ENCODE results near the gene LRP1.

The LRP1 gene

DNA sequence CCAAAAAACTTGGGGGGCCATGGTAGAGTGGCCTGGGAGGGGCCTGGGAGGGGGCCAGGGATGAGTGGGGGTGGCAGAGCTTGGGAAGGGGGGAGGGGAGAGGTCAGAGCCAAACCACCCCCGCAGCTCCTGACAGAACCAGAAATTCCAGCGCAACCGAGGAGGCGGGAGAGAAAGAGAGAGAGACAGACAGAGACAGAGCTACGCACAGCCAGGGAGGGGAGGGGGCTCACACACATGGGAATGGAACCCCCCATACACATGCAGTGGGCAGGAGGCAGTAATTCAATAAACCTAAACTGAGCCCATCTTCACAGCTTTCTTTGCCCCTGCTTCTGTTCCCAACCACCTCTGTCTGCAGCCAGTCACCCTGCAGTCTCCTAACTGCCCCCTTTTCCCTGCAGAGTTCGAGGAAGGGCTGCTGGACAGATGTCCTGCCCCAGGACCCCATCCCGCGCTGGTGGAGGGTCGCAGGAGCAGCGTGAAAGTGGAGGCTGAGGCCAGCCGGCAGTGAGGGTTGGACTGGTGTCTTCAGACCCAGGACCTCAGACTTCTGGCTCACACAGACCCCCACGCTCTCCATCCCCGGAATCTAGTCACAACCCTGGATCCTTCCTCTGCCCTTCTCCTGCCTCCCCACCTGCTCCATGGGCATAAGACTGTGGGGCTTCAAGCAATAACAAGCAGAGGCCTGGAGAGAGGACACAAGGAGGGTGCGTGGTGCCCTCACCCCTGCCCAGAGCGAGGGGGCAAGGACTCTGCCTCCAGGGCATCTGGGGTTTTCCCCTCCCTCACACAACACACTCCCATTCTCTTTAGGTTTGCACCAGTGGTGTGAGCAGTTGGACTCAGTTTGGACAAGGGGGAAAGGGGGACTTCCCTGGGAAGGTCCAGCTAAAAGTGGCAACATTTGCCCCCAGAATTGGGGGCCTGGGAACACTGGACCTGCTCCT, 33.8 kb upstream of the LRP1 start:
- TF ChIP-seq, protein P1, sequence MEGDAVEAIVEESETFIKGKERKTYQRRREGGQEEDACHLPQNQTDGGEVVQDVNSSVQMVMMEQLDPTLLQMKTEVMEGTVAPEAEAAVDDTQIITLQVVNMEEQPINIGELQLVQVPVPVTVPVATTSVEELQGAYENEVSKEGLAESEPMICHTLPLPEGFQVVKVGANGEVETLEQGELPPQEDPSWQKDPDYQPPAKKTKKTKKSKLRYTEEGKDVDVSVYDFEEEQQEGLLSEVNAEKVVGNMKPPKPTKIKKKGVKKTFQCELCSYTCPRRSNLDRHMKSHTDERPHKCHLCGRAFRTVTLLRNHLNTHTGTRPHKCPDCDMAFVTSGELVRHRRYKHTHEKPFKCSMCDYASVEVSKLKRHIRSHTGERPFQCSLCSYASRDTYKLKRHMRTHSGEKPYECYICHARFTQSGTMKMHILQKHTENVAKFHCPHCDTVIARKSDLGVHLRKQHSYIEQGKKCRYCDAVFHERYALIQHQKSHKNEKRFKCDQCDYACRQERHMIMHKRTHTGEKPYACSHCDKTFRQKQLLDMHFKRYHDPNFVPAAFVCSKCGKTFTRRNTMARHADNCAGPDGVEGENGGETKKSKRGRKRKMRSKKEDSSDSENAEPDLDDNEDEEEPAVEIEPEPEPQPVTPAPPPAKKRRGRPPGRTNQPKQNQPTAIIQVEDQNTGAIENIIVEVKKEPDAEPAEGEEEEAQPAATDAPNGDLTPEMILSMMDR (IDR thresholded peaks at IDR 0.05; ENCODE audit: extremely low read depth, insufficient read depth, missing control alignments) = no peak
- peak; percentile 41 for DNase-seq (ENCODE audit: low spot score)

GRCh38 chr12:57095440-57095839, 32.8 kb upstream of the LRP1 start:
- DNase-seq (ENCODE audit: low spot score) = no peak
- in situ Hi-C loops (cut with MboI; ENCODE audit: low pct_unique_long_range_greater_than_20kb, low sequenced_read_pairs, unreplicated experiment) = no loop called here
- TF ChIP-seq, protein P1 (IDR thresholded peaks at IDR 0.05; ENCODE audit: extremely low read depth, insufficient read depth, missing control alignments) = no peak

More for the DNA sequence above, 33.8 kb upstream of the LRP1 start:
- in situ Hi-C loops (cut with MboI; ENCODE audit: low pct_unique_long_range_greater_than_20kb, low sequenced_read_pairs, unreplicated experiment) = no loop called here

DNA sequence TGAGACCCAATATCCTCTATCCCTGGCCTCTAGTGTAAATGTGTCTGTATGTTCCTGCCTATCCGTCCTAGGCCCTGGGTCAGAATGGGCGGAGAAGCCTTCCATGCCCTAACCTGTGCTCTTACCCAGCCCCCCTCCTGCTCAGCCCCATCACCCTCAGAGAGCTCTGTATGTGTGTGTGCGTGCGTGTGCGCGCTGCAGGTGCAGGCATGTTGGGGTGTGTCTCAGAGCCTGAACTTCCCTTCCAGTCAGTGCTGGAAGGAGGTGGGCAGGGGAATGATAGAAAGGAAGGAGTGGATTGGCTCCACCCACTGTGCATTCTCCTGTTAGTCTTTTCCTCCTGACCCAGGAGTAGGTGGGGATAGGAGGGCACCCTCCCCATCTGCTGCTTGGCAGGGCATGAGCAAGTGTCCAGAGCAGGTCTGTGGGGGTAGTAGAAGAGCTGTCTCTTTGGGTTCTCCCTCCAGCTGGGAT, 32.1 kb upstream of the LRP1 start:
- TF ChIP-seq, protein P1 (IDR thresholded peaks at IDR 0.05; ENCODE audit: extremely low read depth, insufficient read depth, missing control alignments) = no peak
- in situ Hi-C loops (cut with MboI; ENCODE audit: low pct_unique_long_range_greater_than_20kb, low sequenced_read_pairs, unreplicated experiment) = no loop called here
- DNase-seq (ENCODE audit: low spot score) = peak; percentile 6

GRCh38 chr12:57096748-57097553, 31.3 kb upstream of the LRP1 start:
- in situ Hi-C loops (cut with MboI; ENCODE audit: low pct_unique_long_range_greater_than_20kb, low sequenced_read_pairs, unreplicated experiment) = no loop called here
- TF ChIP-seq, protein P1 (IDR thresholded peaks at IDR 0.05; ENCODE audit: extremely low read depth, insufficient read depth, missing control alignments) = no peak
- peak; percentile 4 for DNase-seq (ENCODE audit: low spot score)

- in situ Hi-C loops (cut with MboI; ENCODE audit: low pct_unique_long_range_greater_than_20kb, low sequenced_read_pairs, unreplicated experiment) = no loop called here
- TF ChIP-seq, protein P1 (IDR thresholded peaks at IDR 0.05; ENCODE audit: extremely low read depth, insufficient read depth, missing control alignments) = no peak
- DNase-seq (ENCODE audit: low spot score) = no peak
These were observed 30.8 kb upstream of the LRP1 start for GRCh38 chr12:57097554-57097835.

DNA sequence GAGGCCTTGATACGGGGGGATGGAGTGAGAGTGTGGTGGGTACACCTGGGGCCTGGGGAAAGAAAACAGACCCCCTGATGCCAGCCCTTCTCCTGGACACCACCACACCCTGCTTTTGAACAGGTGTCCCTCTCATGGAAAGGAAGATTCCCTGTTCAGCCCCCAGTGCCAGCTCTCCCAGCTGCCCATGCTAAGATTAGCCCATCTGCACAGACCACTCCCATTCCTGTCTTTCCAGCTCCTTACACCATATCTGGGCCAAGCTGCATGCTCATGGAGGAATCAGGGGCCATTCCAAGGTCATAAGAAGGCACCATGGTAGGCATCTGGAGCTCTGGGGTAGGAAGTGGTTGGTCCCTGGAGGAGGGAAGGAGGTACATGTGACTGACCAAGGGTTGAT, 29.7 kb upstream of the LRP1 start:
- in situ Hi-C loops (cut with MboI; ENCODE audit: low pct_unique_long_range_greater_than_20kb, low sequenced_read_pairs, unreplicated experiment) = no loop called here
- DNase-seq (ENCODE audit: low spot score) = no peak
- TF ChIP-seq, protein P1 (IDR thresholded peaks at IDR 0.05; ENCODE audit: extremely low read depth, insufficient read depth, missing control alignments) = no peak

Data from GM13977 (cell line).